NB4 (cell line): ENCODE data around the gene KCTD7.

Experiments
- CTCF ChIP-seq: IDR thresholded peaks from one replicate; pipeline ENCODE4 v1.5.1; 2012; ENCODE audit warnings: low read depth, low read length
- MAX ChIP-seq: IDR thresholded peaks from 2 replicates; pipeline ENCODE4 v1.6.1; 2011; ENCODE audit warnings: low read depth, low read length
- MYC ChIP-seq: IDR thresholded peaks from 2 replicates; pipeline ENCODE4 v1.6.1; 2011; ENCODE audit warnings: low read depth, low read length
- POLR2A ChIP-seq: IDR thresholded peaks from 2 replicates; pipeline ENCODE4 v1.6.1; 2011; ENCODE audit warnings: mild to moderate bottlenecking; ENCODE audit not compliant: insufficient read length; ENCODE audit errors: extremely low read depth

GRCh38 chr7:66642932-66643331, 14.3 kb downstream of the KCTD7 start:
- TF ChIP-seq CTCF (no peak), MYC (no peak), POLR2A (no peak), MAX (no peak)
